NCI-H2029 (cell line): ENCODE measurements around the gene SLC16A1.
"Not testable (repeated sequence)": the region's sequence is repeated elsewhere in the genome, so short reads cannot be mapped to it uniquely, and the experiment has no call there.

Experiments
- DNase-seq: peaks from one replicate; lab custom pipeline; 2025; lab: John Stamatoyannopoulos, UW

SLC16A1 gene

GRCh38 chr1:112923959-112924349, 32.0 kb downstream of the SLC16A1 start:
- no peak for DNase-seq

GRCh38 chr1:112923234-112923958, 32.6 kb downstream of the SLC16A1 start:
- no peak for DNase-seq

GRCh38 chr1:112911506-112912220, 44.3 kb downstream of the SLC16A1 start:
- no peak for DNase-seq

GRCh38 chr1:112909847-112910246, 46.1 kb downstream of the SLC16A1 start:
- no peak for DNase-seq

- DNase-seq = no peak
Measured at GRCh38 chr1:112906150-112906698, 49.8 kb downstream of the SLC16A1 start.

- DNase-seq = no peak
Measured at GRCh38 chr1:112905395-112906149, 50.4 kb downstream of the SLC16A1 start.

- DNase-seq = no peak
Measured at GRCh38 chr1:112904831-112905261, 51.1 kb downstream of the SLC16A1 start.

GRCh38 chr1:112904071-112904830, 51.7 kb downstream of the SLC16A1 start:
- no peak for DNase-seq

- no peak for DNase-seq
Measured at GRCh38 chr1:112902221-112902620, 53.8 kb downstream of the SLC16A1 start.

GRCh38 chr1:112901387-112901786, 54.6 kb downstream of the SLC16A1 start:
- no peak for DNase-seq

GRCh38 chr1:112896783-112897182, 59.2 kb downstream of the SLC16A1 start:
- DNase-seq = no peak

GRCh38 chr1:112894561-112895011, 61.4 kb downstream of the SLC16A1 start:
- DNase-seq = no peak

GRCh38 chr1:112894010-112894292, 62.0 kb downstream of the SLC16A1 start:
- DNase-seq = no peak

- no peak for DNase-seq
Measured at GRCh38 chr1:112893288-112894009, 62.5 kb downstream of the SLC16A1 start.

- not testable (repeated sequence) for DNase-seq
Measured at GRCh38 chr1:112889906-112890305, 66.1 kb downstream of the SLC16A1 start.

- DNase-seq = no peak
Measured at GRCh38 chr1:112889052-112889768, 66.8 kb downstream of the SLC16A1 start.

- DNase-seq = no peak
Measured at GRCh38 chr1:112888630-112889029, 67.4 kb downstream of the SLC16A1 start.

- no peak for DNase-seq
Measured at GRCh38 chr1:112887599-112888283, 68.3 kb downstream of the SLC16A1 start.

- DNase-seq = not testable (repeated sequence)
Measured at GRCh38 chr1:112884996-112885395, 71.0 kb downstream of the SLC16A1 start.

GRCh38 chr1:112882271-112882744, 73.7 kb downstream of the SLC16A1 start:
- DNase-seq = no peak
